CD14-positive monocyte (primary cell): ENCODE measurements around the gene ZBTB26. TPM values are rescaled to one million over a fixed set of nuclear protein-coding genes. Genes with fewer than 3 reads are reported as not detected.
"Not testable (repeated sequence)": the region's sequence is repeated elsewhere in the genome, so short reads cannot be mapped to it uniquely, and the experiment has no call there.

ENCODE experiments used
- DNase-seq, 3 donors: peaks; one replicate each; pipeline ENCODE4 v3.0.0-alpha.2; 2011 to 2022
- H2AFZ ChIP-seq: 2 replicates; pipeline ENCODE4 v1.6.0; 2012; ENCODE audit warnings: mild to moderate bottlenecking, low read depth, low read length, inconsistent platforms; ENCODE audit not compliant: insufficient read depth, poor library complexity, severe bottlenecking
- H3K27ac ChIP-seq, 2 donors: 1 replicate in 1 of 2; 2 replicates in 1 of 2; pipeline ENCODE4 v1.5.1; 2012 to 2013; ENCODE audit warnings: low read length in 2 of 2, control low read depth in 1 of 2, inconsistent platforms in 1 of 2, low read depth in 1 of 2, mild to moderate bottlenecking in 1 of 2
- H3K27me3 ChIP-seq, 2 donors: one replicate each; pipeline versions ENCODE4 v1.6.0 to v1.6.1; 2011 to 2013; ENCODE audit warnings: low read length in 2 of 2; ENCODE audit not compliant: control insufficient read depth in 2 of 2, insufficient read depth in 2 of 2
- H3K36me3 ChIP-seq, 2 donors: replicated peaks in 1 of 2; 1 replicate in 1 of 2; 2 replicates in 1 of 2; pipeline versions ENCODE4 v1.5.1 to v1.6.1; 2012 to 2013; ENCODE audit warnings: low read length in 2 of 2, control low read depth in 1 of 2, inconsistent platforms in 1 of 2, mild to moderate bottlenecking in 1 of 2; ENCODE audit not compliant: insufficient read depth in 2 of 2, control insufficient read depth in 1 of 2
- H3K4me1 ChIP-seq, 2 donors: 1 replicate in 1 of 2; 2 replicates in 1 of 2; pipeline versions ENCODE4 v1.5.1 to v1.6.1; 2012 to 2013; ENCODE audit warnings: low read length in 2 of 2, control low read depth in 1 of 2, inconsistent platforms in 1 of 2, mild to moderate bottlenecking in 1 of 2, moderate library complexity in 1 of 2; ENCODE audit not compliant: insufficient read depth in 2 of 2, control insufficient read depth in 1 of 2
- H3K4me2 ChIP-seq: replicated peaks from 2 replicates; pipeline ENCODE3; 2012; ENCODE audit warnings: low read length, moderate library complexity, mild to moderate bottlenecking; ENCODE audit not compliant: poor library complexity, severe bottlenecking; ENCODE audit errors: extremely low read depth
- H3K4me3 ChIP-seq, 3 experiments: fragments of 200-600 bp in 1 of 3; sonication (generic) in 1 of 3; replicated peaks in 1 of 3; 1 replicate in 2 of 3; 2 replicates in 1 of 3; pipeline ENCODE4 v1.5.1; 2011 to 2013; ENCODE audit warnings: low read length in 3 of 3, mild to moderate bottlenecking in 3 of 3, control low read depth in 2 of 3, low read depth in 2 of 3, inconsistent platforms in 1 of 3, moderate library complexity in 1 of 3
- H3K79me2 ChIP-seq: 2 replicates; pipeline ENCODE4 v1.6.0; 2012; ENCODE audit warnings: mild to moderate bottlenecking, control low read depth, inconsistent platforms, low read length, moderate library complexity; ENCODE audit not compliant: insufficient read depth
- H3K9ac ChIP-seq: 2 replicates; pipeline ENCODE4 v1.6.0; 2017; ENCODE audit warnings: low read length, mild to moderate bottlenecking; ENCODE audit not compliant: insufficient read depth, poor library complexity, severe bottlenecking
- H3K9me3 ChIP-seq, 2 donors: replicated peaks in 1 of 2; 1 replicate in 1 of 2; 2 replicates in 1 of 2; pipeline versions ENCODE4 v1.5.1 to v1.6.1; 2012 to 2013; ENCODE audit warnings: low read length in 2 of 2, control low read depth in 1 of 2; ENCODE audit not compliant: control insufficient read depth in 1 of 2, insufficient read depth in 1 of 2
- H4K20me1 ChIP-seq: 2 replicates; pipeline ENCODE4 v1.6.0; 2012; ENCODE audit warnings: mild to moderate bottlenecking, low read length, control low read depth, moderate library complexity; ENCODE audit not compliant: insufficient read depth
- H3K27ac Mint-ChIP-seq, 7 donors: one replicate each; pipeline ENCODE4 v1.8.0; 2020; ENCODE audit warnings: mild to moderate bottlenecking in 7 of 7, mixed read lengths in 7 of 7, moderate library complexity in 6 of 7, inconsistent platforms in 2 of 7
- H3K27me3 Mint-ChIP-seq, 3 donors: one replicate each; pipeline ENCODE4 v1.8.0; 2021 to 2022; ENCODE audit warnings: low read depth in 3 of 3, mild to moderate bottlenecking in 3 of 3, mixed read lengths in 3 of 3, moderate library complexity in 3 of 3, inconsistent platforms in 1 of 3
- H3K36me3 Mint-ChIP-seq, 2 donors: one replicate each; pipeline ENCODE4 v1.8.0; 2020; ENCODE audit warnings: mixed read lengths in 2 of 2, inconsistent platforms in 1 of 2, mild to moderate bottlenecking in 1 of 2
- H3K4me1 Mint-ChIP-seq: one replicate; pipeline ENCODE4 v1.8.0; 2020; ENCODE audit warnings: mild to moderate bottlenecking, mixed read lengths
- H3K4me3 Mint-ChIP-seq, 2 donors: one replicate each; pipeline ENCODE4 v1.8.0; 2020; ENCODE audit warnings: mild to moderate bottlenecking in 2 of 2, mixed read lengths in 2 of 2, moderate library complexity in 1 of 2
- H3K9me3 Mint-ChIP-seq, 7 donors: one replicate each; pipeline ENCODE4 v1.8.0; 2020 to 2022; ENCODE audit warnings: mixed read lengths in 7 of 7, mild to moderate bottlenecking in 6 of 7, moderate library complexity in 6 of 7, inconsistent platforms in 2 of 7
- CTCF ChIP-seq: fragments of 200-600 bp; IDR thresholded peaks from one replicate; pipeline ENCODE4 v1.8.0; 2022; ENCODE audit warnings: antibody characterized with exemption, mild to moderate bottlenecking
- WGBS: methylation state at CpG from one replicate; pipeline ENCODE4 v1.1.5; 2013; ENCODE audit warnings: missing lambda C conversion rate; ENCODE audit not compliant: insufficient coverage; 5-methylcytosine and 5-hydroxymethylcytosine counted together
- intact Hi-C, 2 donors: fragments of 100-400 bp; cut with micrococcal nuclease; formaldehyde crosslinking; loops; one replicate each; pipeline versions ENCODE4 v1.15.0 to v1.15.1; 2023
- polyA plus RNA-seq, 3 donors: library from polyadenylated mRNA; depleted of rRNA in 1 of 3; unstranded in 2 of 3; stranded (reverse) in 1 of 3; fragments of 300-500 nt in 2 of 3; fragments of >200 nt in 1 of 3; fragmentation: Illumina TruSeq in 2 of 3; gene quantifications; 1 replicate in 2 of 3; 2 replicates in 1 of 3; pipeline ENCODE4 v1.2.3, GENCODE V29; 2012 to 2021

ZBTB26 gene
- polyA plus RNA-seq, 3 donors: 0.42 to 5.1 (median 0.48) TPM

GRCh38 chr9:122879443-122879842 is 51.9 kb downstream of the ZBTB26 start:
- H3K9me3 Mint-ChIP-seq: no peaks in the 10 kb centered on the region
- Histone ChIP-seq H3K79me2 (no peaks in the 10 kb centered on the region), H3K4me2 (no peak overlapping the region), H3K4me3 (no peak overlapping the region), H3K27ac (no peak overlapping the region), H3K9ac (no peak overlapping the region), H3K36me3 (peaks cover 94 to 99% of the 10 kb centered on the region in 2 donors), H2AFZ (no peak overlapping the region), H3K4me1 (no peaks in the 10 kb centered on the region), H4K20me1 (peaks cover 12% of the 10 kb centered on the region), H3K9me3 (no peaks in the 10 kb centered on the region), H3K27me3 (no peaks in the 10 kb centered on the region)
- WGBS: no CpG with 5 or more reads among the region's 2 CpGs
- H3K4me3 Mint-ChIP-seq: no peak overlapping the region
- H3K27me3 Mint-ChIP-seq: no peaks in the 10 kb centered on the region
- no peak for TF ChIP-seq CTCF
- H3K27ac Mint-ChIP-seq: no peak overlapping the region
- no peak for DNase-seq
- intact Hi-C loops: no loop called here
- no peaks in the 10 kb centered on the region for H3K4me1 Mint-ChIP-seq
- peaks cover 79 to 95% of the 10 kb centered on the region in 2 donors for H3K36me3 Mint-ChIP-seq

DNA sequence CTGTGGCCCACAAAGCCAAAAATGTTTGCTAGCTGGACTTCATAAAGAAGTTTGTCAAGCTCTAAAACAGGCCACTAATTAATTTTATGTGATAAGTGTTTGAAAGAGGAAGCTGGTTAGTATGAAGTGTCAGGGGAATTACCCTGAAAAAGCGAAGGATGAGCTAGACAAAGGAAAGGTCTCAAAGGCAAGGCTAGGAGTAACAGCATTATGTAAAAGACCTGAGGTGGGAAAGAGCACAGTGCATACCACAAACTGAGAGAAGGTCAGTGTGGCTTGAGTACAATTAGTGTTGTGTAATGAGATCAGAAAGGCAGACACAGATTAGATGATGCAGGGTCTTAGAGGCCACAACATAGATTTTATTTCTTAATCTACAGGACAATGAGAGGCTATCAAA is 55.8 kb downstream of the ZBTB26 start:
- no peak overlapping the region for H2AFZ ChIP-seq
- DNase-seq: no peak
- Mint-ChIP-seq H3K36me3 (peaks cover 76 to 95% of the 10 kb centered on the region in 2 donors), H3K4me1 (no peaks in the 10 kb centered on the region), H3K27me3 (peaks cover 0 to 1% (median 0%) of the 10 kb centered on the region in 3 donors), H3K4me3 (no peak overlapping the region), H3K9me3 (no peaks in the 10 kb centered on the region), H3K27ac (no peak overlapping the region)
- 86% methylated on average over 1 of the region's 1 CpG for WGBS
- no peak overlapping the region for H3K27ac ChIP-seq
- H3K36me3 ChIP-seq: peaks cover 94 to 96% of the 10 kb centered on the region in 2 donors
- H3K4me1 ChIP-seq: no peaks in the 10 kb centered on the region
- H3K4me2 ChIP-seq: no peak overlapping the region
- TF ChIP-seq CTCF: no peak
- H3K9me3 ChIP-seq: no peaks in the 10 kb centered on the region
- no peak overlapping the region for H3K9ac ChIP-seq
- peaks cover 12% of the 10 kb centered on the region for H4K20me1 ChIP-seq
- no peaks in the 10 kb centered on the region for H3K79me2 ChIP-seq
- H3K4me3 ChIP-seq: no peak overlapping the region
- no peaks in the 10 kb centered on the region for H3K27me3 ChIP-seq
- intact Hi-C loops: no loop called here

GRCh38 chr9:122867276-122867675 is 64.0 kb downstream of the ZBTB26 start:
- H3K4me2 ChIP-seq, H3K9ac ChIP-seq, H3K27me3 ChIP-seq, H3K9me3 ChIP-seq, H3K27ac Mint-ChIP-seq, H3K27me3 Mint-ChIP-seq, H3K79me2 ChIP-seq, H3K9me3 Mint-ChIP-seq, intact Hi-C loops, H2AFZ ChIP-seq, H3K4me3 Mint-ChIP-seq, H4K20me1 ChIP-seq, H3K27ac ChIP-seq, H3K4me1 ChIP-seq, DNase-seq, H3K4me1 Mint-ChIP-seq, H3K4me3 ChIP-seq: not testable (repeated sequence)
- peaks cover 52 to 66% of the 10 kb centered on the region in 2 donors for H3K36me3 Mint-ChIP-seq
- H3K36me3 ChIP-seq: peaks cover 44 to 72% of the 10 kb centered on the region in 2 donors
- WGBS: no CpG with 5 or more reads among the region's 27 CpGs
